Naive thymus-derived CD8-positive, alpha-beta T cell (primary cell): ENCODE results near the gene DGKE. TPM values are rescaled to one million over a fixed set of nuclear protein-coding genes. Genes with fewer than 3 reads are reported as not detected.

Experiments used
- ATAC-seq, 2 donors: fragments of 150-1000 bp; cut with Tn5 transposase in 1 of 2; sonication (Bioruptor Pico), chemical (Tn5 transposase) in 1 of 2; 1 replicate in 1 of 2; 2 replicates in 1 of 2; pipeline ENCODE4 v1.10.0; 2021; ENCODE audit warnings: mild to moderate bottlenecking in 2 of 2, moderate library complexity in 2 of 2
- POLR2A ChIA-PET: fragments of 350-600 bp; sonication (Branson Sonifier 250); formaldehyde crosslinking; loops from one replicate; lab custom pipeline; 2021; ENCODE audit warnings: antibody characterized with exemption; lab: Charles Lee
- DNase-seq, 10 donors: peaks; one replicate each; pipeline versions ENCODE4 v3.0.0 to v3.0.0-alpha.2; 2020 to 2022
- H3K27ac Mint-ChIP-seq, 10 donors: one replicate each; pipeline ENCODE4 v1.8.0; 2020 to 2022; ENCODE audit warnings: mild to moderate bottlenecking in 10 of 10, mixed read lengths in 10 of 10, moderate library complexity in 4 of 10, inconsistent platforms in 1 of 10
- H3K27me3 Mint-ChIP-seq, 5 donors: one replicate each; pipeline ENCODE4 v1.8.0; 2021 to 2022; ENCODE audit warnings: mixed read lengths in 5 of 5
- H3K36me3 Mint-ChIP-seq, 3 donors: one replicate each; pipeline ENCODE4 v1.8.0; 2020 to 2022; ENCODE audit warnings: mixed read lengths in 3 of 3, mild to moderate bottlenecking in 2 of 3, inconsistent platforms in 1 of 3
- H3K4me1 Mint-ChIP-seq, 4 donors: one replicate each; pipeline ENCODE4 v1.8.0; 2021 to 2022; ENCODE audit warnings: mixed read lengths in 4 of 4
- H3K4me3 Mint-ChIP-seq, 10 donors: one replicate each; pipeline ENCODE4 v1.8.0; 2020 to 2022; ENCODE audit warnings: mild to moderate bottlenecking in 10 of 10, mixed read lengths in 10 of 10, moderate library complexity in 6 of 10, inconsistent platforms in 1 of 10
- H3K9me3 Mint-ChIP-seq, 9 donors: one replicate each; pipeline ENCODE4 v1.8.0; 2020 to 2022; ENCODE audit warnings: mixed read lengths in 9 of 9, mild to moderate bottlenecking in 3 of 9, inconsistent platforms in 1 of 9, moderate library complexity in 1 of 9
- polyA plus RNA-seq, 3 donors: library from polyadenylated mRNA; unstranded; fragments of 300-500 nt; fragmentation: Illumina TruSeq; gene quantifications; one replicate each; pipeline ENCODE4 v1.2.3, GENCODE V29; 2021
- total RNA-seq, 8 experiments: library from RNA in 2 of 8; stranded (reverse) in 2 of 8; gene quantifications; one replicate each; pipeline ENCODE4 v1.2.3 and lab custom pipeline; 2021 to 2026

Gene DGKE
- total and polyA plus RNA-seq, 5 experiments from 2014 or later, result 3.8 to 45.8 (median 4.7) TPM

GRCh38 chr17:56819030-56819429 lies 14.9 kb upstream of the DGKE start:
- POLR2A ChIA-PET, result interaction anchor here (1.3 to 3.1 kb wide), 2 partner anchors 15 to 39 kb away, joined by 6 to 17 read pairs; partner anchors contain the start of genes C17orf67 and DGKE
- H3K4me3 Mint-ChIP-seq, result no peak overlapping the region
- H3K27me3 Mint-ChIP-seq, result peaks cover 0 to 2% (median 0%) of the 10 kb centered on the region in 5 donors
- H3K9me3 Mint-ChIP-seq, result no peaks in the 10 kb centered on the region
- ATAC-seq, result no peak
- DNase-seq, result no peak
- H3K4me1 Mint-ChIP-seq, result peaks cover 3 to 13% (median 6%) of the 10 kb centered on the region in 4 donors
- peak overlapping the region in 1 of 10 donors; percentile 45 for H3K27ac Mint-ChIP-seq
- peaks cover 0 to 21% (median 5%) of the 10 kb centered on the region in 3 donors for H3K36me3 Mint-ChIP-seq

GRCh38 chr17:56819431-56820145 lies 14.4 kb upstream of the DGKE start:
- Mint-ChIP-seq H3K36me3 (peaks cover 0 to 23% (median 5%) of the 10 kb centered on the region in 3 donors), H3K27me3 (peaks cover 0 to 2% (median 0%) of the 10 kb centered on the region in 5 donors), H3K4me1 (peaks cover 3 to 13% (median 6%) of the 10 kb centered on the region in 4 donors), H3K9me3 (no peaks in the 10 kb centered on the region), H3K27ac (peak overlapping the region in 1 of 10 donors; percentile 45), H3K4me3 (peak overlapping the region in 1 of 10 donors; percentile 38)
- DNase-seq, result peak; percentile 36 to 83 (median 70)
- POLR2A ChIA-PET, result interaction anchor here (0.7 to 3.1 kb wide), 3 partner anchors 14 to 50 kb away, joined by 3 to 17 read pairs (median 6); partner anchors contain the start of genes C17orf67 and DGKE
- peak; percentile 80 to 89 for ATAC-seq

- Mint-ChIP-seq H3K4me1 (peaks cover 3 to 13% (median 6%) of the 10 kb centered on the region in 4 donors), H3K4me3 (no peak overlapping the region), H3K27me3 (peaks cover 0 to 2% (median 0%) of the 10 kb centered on the region in 5 donors), H3K36me3 (peaks cover 0 to 17% (median 5%) of the 10 kb centered on the region in 3 donors), H3K9me3 (no peaks in the 10 kb centered on the region), H3K27ac (peak overlapping the region in 1 of 10 donors; percentile 34)
- POLR2A ChIA-PET, result interaction anchor here (0.7 to 3.1 kb wide), 3 partner anchors 14 to 49 kb away, joined by 3 to 17 read pairs (median 6); partner anchors contain the start of genes C17orf67 and DGKE
- ATAC-seq (no peak), DNase-seq (no peak)
These were observed 13.7 kb upstream of the DGKE start for GRCh38 chr17:56820207-56820606.

GRCh38 chr17:56821847-56822534 lies 12.0 kb upstream of the DGKE start:
- DNase-seq, result no peak
- H3K4me1 Mint-ChIP-seq, result peaks cover 3 to 13% (median 7%) of the 10 kb centered on the region in 4 donors
- no peak overlapping the region for H3K4me3 Mint-ChIP-seq
- H3K9me3 Mint-ChIP-seq, result no peaks in the 10 kb centered on the region
- H3K27ac Mint-ChIP-seq, result peak overlapping the region in 4 of 10 donors; percentile 12 to 31 (median 26)
- POLR2A ChIA-PET, result no interaction called here
- no peaks in the 10 kb centered on the region for H3K27me3 Mint-ChIP-seq
- H3K36me3 Mint-ChIP-seq, result peaks cover 0 to 13% (median 2%) of the 10 kb centered on the region in 3 donors
- ATAC-seq, result no peak

- H3K27ac Mint-ChIP-seq, result peak overlapping the region in 2 of 10 donors; percentile 7 to 42
- no peak for ATAC-seq
- peaks cover 3 to 13% (median 7%) of the 10 kb centered on the region in 4 donors for H3K4me1 Mint-ChIP-seq
These were observed 11.2 kb upstream of the DGKE start for GRCh38 chr17:56822725-56823124.

GRCh38 chr17:56823848-56824247 lies 10.1 kb upstream of the DGKE start:
- peaks cover 0 to 29% (median 2%) of the 10 kb centered on the region in 3 donors for H3K36me3 Mint-ChIP-seq
- no peak overlapping the region for H3K4me3 Mint-ChIP-seq
- H3K4me1 Mint-ChIP-seq, result peaks cover 7 to 14% (median 10%) of the 10 kb centered on the region in 4 donors
- POLR2A ChIA-PET, result interaction anchor here (0.8 to 1.1 kb wide), 2 partner anchors 10 to 90 kb away, joined by 3 read pairs; partner anchors contain the start of genes DGKE and TRIM25
- no peak for ATAC-seq
- no peak for DNase-seq
- no peaks in the 10 kb centered on the region for H3K27me3 Mint-ChIP-seq
- no peak overlapping the region for H3K27ac Mint-ChIP-seq
- H3K9me3 Mint-ChIP-seq, result no peaks in the 10 kb centered on the region

More at GRCh38 chr17:56822725-56823124, 11.2 kb upstream of the DGKE start:
- Mint-ChIP-seq H3K4me3 (no peak overlapping the region), H3K36me3 (peaks cover 0 to 20% (median 2%) of the 10 kb centered on the region in 3 donors), H3K27me3 (no peaks in the 10 kb centered on the region), H3K9me3 (no peaks in the 10 kb centered on the region)
- no peak for DNase-seq
- POLR2A ChIA-PET, result interaction anchor here (1.0 kb wide), 1 partner anchor 89 kb away, joined by 3 read pairs; no protein-coding TSS in a partner anchor

- Mint-ChIP-seq H3K27me3 (no peaks in the 10 kb centered on the region), H3K36me3 (peaks cover 0 to 34% (median 2%) of the 10 kb centered on the region in 3 donors), H3K4me1 (peaks cover 5 to 14% (median 10%) of the 10 kb centered on the region in 4 donors), H3K4me3 (no peak overlapping the region), H3K27ac (peak overlapping the region in 1 of 10 donors; percentile 9), H3K9me3 (no peaks in the 10 kb centered on the region)
- ATAC-seq (no peak), DNase-seq (no peak)
- POLR2A ChIA-PET, result interaction anchor here (0.8 to 1.1 kb wide), 2 partner anchors 10 to 90 kb away, joined by 3 read pairs; partner anchors contain the start of genes DGKE and TRIM25
These were observed 9.4 kb upstream of the DGKE start for GRCh38 chr17:56824503-56824902.

- no peak for ATAC-seq
- H3K9me3 Mint-ChIP-seq, result no peaks in the 10 kb centered on the region
- H3K27ac Mint-ChIP-seq, result peak overlapping the region in 1 of 10 donors; percentile 20
- H3K4me1 Mint-ChIP-seq, result peaks cover 11 to 28% (median 24%) of the 10 kb centered on the region in 4 donors
- no peak overlapping the region for H3K4me3 Mint-ChIP-seq
- DNase-seq, result no peak
- H3K27me3 Mint-ChIP-seq, result no peaks in the 10 kb centered on the region
- H3K36me3 Mint-ChIP-seq, result peaks cover 0 to 44% (median 8%) of the 10 kb centered on the region in 3 donors
- POLR2A ChIA-PET, result no interaction called here
These were observed 7.1 kb upstream of the DGKE start for GRCh38 chr17:56826611-56827414.

- H3K4me3 Mint-ChIP-seq, result peak overlapping the region in 8 of 10 donors; percentile 11 to 96 (median 45)
- ATAC-seq (no peak), DNase-seq (no peak)
- H3K4me1 Mint-ChIP-seq, result peaks cover 18 to 49% (median 48%) of the 10 kb centered on the region in 4 donors
- H3K27me3 Mint-ChIP-seq, result no peaks in the 10 kb centered on the region
- peak overlapping the region in 4 of 10 donors; percentile 40 to 83 (median 61) for H3K27ac Mint-ChIP-seq
- POLR2A ChIA-PET, result no interaction called here
- H3K36me3 Mint-ChIP-seq, result peaks cover 0 to 36% (median 6%) of the 10 kb centered on the region in 3 donors
- H3K9me3 Mint-ChIP-seq, result no peaks in the 10 kb centered on the region
These were observed 3.1 kb upstream of the DGKE start for GRCh38 chr17:56830726-56831368.

- POLR2A ChIA-PET, result no interaction called here
- no peak for ATAC-seq
- H3K27ac Mint-ChIP-seq, result peak overlapping the region in 4 of 10 donors; percentile 48 to 84 (median 74)
- H3K4me1 Mint-ChIP-seq, result peaks cover 20 to 53% (median 52%) of the 10 kb centered on the region in 4 donors
- H3K4me3 Mint-ChIP-seq, result peak overlapping the region in 8 of 10 donors; percentile 23 to 96 (median 76)
- no peak for DNase-seq
- no peaks in the 10 kb centered on the region for H3K9me3 Mint-ChIP-seq
- no peaks in the 10 kb centered on the region for H3K27me3 Mint-ChIP-seq
- peaks cover 0 to 36% (median 6%) of the 10 kb centered on the region in 3 donors for H3K36me3 Mint-ChIP-seq
These were observed 2.4 kb upstream of the DGKE start for GRCh38 chr17:56831369-56832095.
